ENCODE data around the gene PPP1R12A. TPM values are rescaled to one million over a fixed set of nuclear protein-coding genes. Genes with fewer than 3 reads are reported as not detected.
A peak's percentile ranks its signal among the peaks of the same experiment; 100 is the strongest.

The PPP1R12A gene
- total and polyA plus RNA-seq, 9 of the 15 experiments (the other 6 are each of a cell fraction or from before 2014, with no cell fraction given) = 26.4 to 119 (median 53.3) TPM

DNA sequence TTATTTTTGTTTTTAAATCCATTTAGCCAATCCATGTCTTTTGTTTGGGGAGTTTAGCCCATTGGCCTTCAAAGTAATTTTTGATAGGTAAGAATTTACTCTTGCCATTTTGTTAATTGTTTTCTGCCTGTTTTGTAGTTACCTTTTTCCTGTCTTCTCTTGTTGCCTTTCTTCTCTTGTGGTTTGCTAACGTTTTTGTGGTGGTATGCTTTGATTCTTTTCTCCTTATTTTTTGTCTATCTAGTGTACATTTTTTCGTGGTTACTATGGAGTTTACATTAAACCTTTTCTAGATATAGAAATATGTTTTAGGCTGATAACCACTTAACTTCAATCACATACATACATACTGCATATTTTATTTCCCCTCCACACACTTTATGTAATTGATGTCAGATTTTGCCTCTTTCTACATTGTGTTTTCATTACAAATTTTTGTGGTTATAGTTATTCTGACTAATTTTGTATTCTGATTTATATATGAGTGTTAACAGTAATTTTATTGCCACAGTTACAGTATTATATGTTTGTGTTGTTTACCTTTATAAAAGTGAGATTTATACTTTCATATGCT, 19.2 kb upstream of the PPP1R12A start (continued):
- TF ChIP-seq NONO (IDR thresholded peaks at IDR 0.05; ENCODE audit: low read depth in 2 of 2, low read length in 1 of 2) (no peak), ZNF395 (CRISPR knock-in tag; IDR thresholded peaks at IDR 0.05) (no peak), GATA2 (CRISPR knock-in tag; IDR thresholded peaks at IDR 0.05) (no peak), ZEB2 (IDR thresholded peaks at IDR 0.05) (no peak), RBM39 (optimal IDR thresholded peaks at IDR 0.05; ENCODE audit: low read depth, low read length) (no peak)
- TF ChIP-seq, protein P1, sequence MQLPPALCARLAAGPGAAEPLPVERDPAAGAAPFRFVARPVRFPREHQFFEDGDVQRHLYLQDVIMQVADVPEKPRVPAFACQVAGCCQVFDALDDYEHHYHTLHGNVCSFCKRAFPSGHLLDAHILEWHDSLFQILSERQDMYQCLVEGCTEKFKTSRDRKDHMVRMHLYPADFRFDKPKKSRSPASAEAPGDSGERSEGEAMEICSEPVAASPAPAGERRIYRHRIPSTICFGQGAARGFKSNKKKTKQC (CRISPR knock-in tag; IDR thresholded peaks at IDR 0.05) = no peak

- DNase-seq (ENCODE audit: extremely low read depth in 1 of 4, low spot score in 3 of 4) (no peak), ATAC-seq (no peak), FAIRE-seq (no peak)
- 0% methylated on average over 1 of the region's 1 CpG for WGBS (ENCODE audit: insufficient coverage, low coverage, missing lambda C conversion rate)
- Histone ChIP-seq H3K36me3 (ENCODE audit: control insufficient read depth, insufficient read depth, low read length) (no peaks in the 10 kb centered on the region), H3K27me3 (ENCODE audit: control insufficient read depth in 2 of 2, insufficient read depth in 2 of 2, low read length in 2 of 2) (no peaks in the 10 kb centered on the region; a peak in 1 of 5 replicates), H3K9ac (ENCODE audit: insufficient read depth in 1 of 2, low read depth in 2 of 2, low read length in 2 of 2) (no peak overlapping the region), H3K4me2 (ENCODE audit: insufficient read depth, low read length) (no peak overlapping the region), H2AFZ (ENCODE audit: low read depth, low read length) (no peak overlapping the region), H4K20me1 (replicated peaks; ENCODE audit: control insufficient read depth, insufficient read depth, low read length) (no peaks in the 10 kb centered on the region), H3K79me2 (ENCODE audit: control insufficient read depth, insufficient read depth, low read length) (no peaks in the 10 kb centered on the region), H3K4me1 (replicated peaks in 1 of 2; ENCODE audit: control insufficient read depth in 2 of 2, insufficient read depth in 2 of 2, low read length in 2 of 2) (peaks cover 0 to 2% of the 10 kb centered on the region in 2 experiments; a peak in 2 of 5 replicates), H3K9me3 (replicated peaks; ENCODE audit: control insufficient read depth, insufficient read depth, low read depth, low read length) (no peaks in the 10 kb centered on the region), H3K27ac (ENCODE audit: extremely low read depth, low read depth, low read length) (no peak overlapping the region), H3K4me3 (no peak overlapping the region), H3K9me1 (ENCODE audit: control insufficient read depth, insufficient read depth, low read length) (no peaks in the 10 kb centered on the region)
- no TSS peak for BruUV-seq (replicated peaks)
- in situ Hi-C loops (cut with MboI) (no loop called here), intact Hi-C loops (cut with micrococcal nuclease) (no loop called here)
- TF ChIP-seq XRCC3 (IDR thresholded peaks at IDR 0.05) (no peak), ZNF512 (tag; IDR thresholded peaks at IDR 0.05) (peak; percentile 89), ZNF518B (CRISPR knock-in tag; IDR thresholded peaks at IDR 0.05) (no peak), ATF6 (CRISPR knock-in tag; IDR thresholded peaks at IDR 0.05) (no peak), HLTF (IDR thresholded peaks at IDR 0.05) (0 out of 2 replicates have a peak, but pooled peaks have one; percentile 24)
- ChIA-PET POLR2A (no interaction called here), CTCF (ENCODE audit: low intra/inter-chr PET ratio) (no interaction called here)
Observed at GRCh38 chr12:79949098-79949497, 14.2 kb upstream of the PPP1R12A start.

All from K562 (cell line).